ENCODE data around the gene LDAH. TPM values are rescaled to one million over a fixed set of nuclear protein-coding genes. Genes with fewer than 3 reads are reported as not detected.

LDAH gene
- total and polyA plus RNA-seq, 2 donors (not counting 3 experiments of a cell fraction or from before 2014, with no cell fraction given): 12.3 to 24.0 TPM

DNA sequence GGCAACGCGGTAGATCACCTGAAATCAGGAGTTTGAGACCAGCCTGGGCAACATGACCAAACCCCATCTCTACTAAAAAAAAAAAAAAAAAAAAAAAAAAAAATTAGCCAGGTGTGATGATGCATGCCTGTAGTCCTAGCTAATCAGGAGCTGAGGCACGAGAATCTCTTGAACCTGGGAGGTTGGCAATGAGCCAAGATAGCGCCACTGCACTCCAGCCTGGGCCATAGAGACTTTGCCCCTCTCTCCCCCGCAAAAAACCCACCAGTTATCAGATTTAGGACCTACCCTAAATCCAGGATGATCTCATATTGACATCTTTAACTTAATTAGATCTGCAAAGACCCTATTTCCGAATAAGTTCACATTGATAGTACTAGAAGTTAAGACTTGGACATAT lies 29.2 kb upstream of the LDAH start:
- H3K36me3 ChIP-seq (ENCODE audit: control insufficient read depth in 2 of 2, extremely low read depth in 1 of 2, insufficient read depth in 2 of 2, low read length in 2 of 2): no peaks in the 10 kb centered on the region
- H3K27me3 ChIP-seq (ENCODE audit: control insufficient read depth in 2 of 2, insufficient read depth in 2 of 2, low read length in 2 of 2): no peaks in the 10 kb centered on the region
- H3K4me1 ChIP-seq (ENCODE audit: control insufficient read depth, extremely low read depth, insufficient read depth, low read length): no peaks in the 10 kb centered on the region
- no peak overlapping the region for H2AFZ ChIP-seq (ENCODE audit: low read depth, low read length)
- H4K20me1 ChIP-seq (replicated peaks; ENCODE audit: control insufficient read depth, extremely low read depth, insufficient read depth, low read length): no peaks in the 10 kb centered on the region
- no peaks in the 10 kb centered on the region for H3K9me1 ChIP-seq (replicated peaks; ENCODE audit: control insufficient read depth, extremely low read depth, insufficient read depth, low read length)
- DNase-seq (ENCODE audit: low read depth, low spot score) (no peak), FAIRE-seq (no peak)
- POLR2A ChIA-PET: no interaction called here
- BruUV-seq (replicated peaks): no TSS peak
- H3K27ac ChIP-seq (ENCODE audit: insufficient read depth, low read depth, low read length): no peak overlapping the region
- TF ChIP-seq EZH2 (IDR thresholded peaks at IDR 0.05; ENCODE audit: borderline replicate concordance, low read depth, low read length, severe bottlenecking): no peak
- no peak for TF ChIP-seq FOS (IDR thresholded peaks at IDR 0.05; ENCODE audit: borderline replicate concordance, insufficient read depth, low read length)
- TF ChIP-seq GATA2 (IDR thresholded peaks at IDR 0.05; ENCODE audit: insufficient read depth, insufficient read length, low read depth, low read length): no peak
- TF ChIP-seq POLR2A (IDR thresholded peaks at IDR 0.05; ENCODE audit: low read depth, low read length): no peak
- TF ChIP-seq CTCF (IDR thresholded peaks at IDR 0.05; ENCODE audit: extremely low read depth in 1 of 2, insufficient read depth in 1 of 2, low read depth in 1 of 2, low read length in 2 of 2): no peak
- TF ChIP-seq MYC (IDR thresholded peaks at IDR 0.05; ENCODE audit: low read depth, low read length): no peak
- H3K9me3 ChIP-seq (replicated peaks; ENCODE audit: control insufficient read depth, insufficient read depth, low read length): no peaks in the 10 kb centered on the region
- CTCF ChIA-PET: no interaction called here
- H3K9ac ChIP-seq (replicated peaks; ENCODE audit: extremely low read depth, insufficient read depth, low read length): no peak overlapping the region
- no peak overlapping the region for H3K4me3 ChIP-seq (replicated peaks in 1 of 3; ENCODE audit: insufficient read depth in 1 of 3, low read depth in 1 of 3, low read length in 3 of 3)
- intact Hi-C loops (cut with micrococcal nuclease) (no loop called here), dilution Hi-C loops (cut with MboI; ENCODE audit: extremely low pct_ligation_motif_present, low sequenced_read_pairs) (no loop called here)
- H3K4me2 ChIP-seq (ENCODE audit: insufficient read depth, low read length): no peak overlapping the region
- no peaks in the 10 kb centered on the region for H3K79me2 ChIP-seq (ENCODE audit: control insufficient read depth, insufficient read depth, low read length)

- Histone ChIP-seq H3K4me1 (ENCODE audit: control insufficient read depth, extremely low read depth, insufficient read depth, low read length) (no peaks in the 10 kb centered on the region), H2AFZ (ENCODE audit: low read depth, low read length) (no peak overlapping the region), H3K4me2 (ENCODE audit: insufficient read depth, low read length) (no peak overlapping the region), H3K9me3 (replicated peaks; ENCODE audit: control insufficient read depth, insufficient read depth, low read length) (no peaks in the 10 kb centered on the region), H3K9me1 (replicated peaks; ENCODE audit: control insufficient read depth, extremely low read depth, insufficient read depth, low read length) (no peaks in the 10 kb centered on the region), H3K36me3 (ENCODE audit: control insufficient read depth in 2 of 2, extremely low read depth in 1 of 2, insufficient read depth in 2 of 2, low read length in 2 of 2) (no peaks in the 10 kb centered on the region), H3K27ac (ENCODE audit: insufficient read depth, low read depth, low read length) (no peak overlapping the region), H3K79me2 (ENCODE audit: control insufficient read depth, insufficient read depth, low read length) (no peaks in the 10 kb centered on the region), H3K9ac (replicated peaks; ENCODE audit: extremely low read depth, insufficient read depth, low read length) (no peak overlapping the region), H3K4me3 (replicated peaks in 1 of 3; ENCODE audit: insufficient read depth in 1 of 3, low read depth in 1 of 3, low read length in 3 of 3) (no peak overlapping the region), H3K27me3 (ENCODE audit: control insufficient read depth in 2 of 2, insufficient read depth in 2 of 2, low read length in 2 of 2) (peaks cover 0 to 2% of the 10 kb centered on the region in 2 experiments), H4K20me1 (replicated peaks; ENCODE audit: control insufficient read depth, extremely low read depth, insufficient read depth, low read length) (no peaks in the 10 kb centered on the region)
- BruUV-seq (replicated peaks): no TSS peak
- TF ChIP-seq FOS (IDR thresholded peaks at IDR 0.05; ENCODE audit: borderline replicate concordance, insufficient read depth, low read length) (no peak), POLR2A (IDR thresholded peaks at IDR 0.05; ENCODE audit: low read depth, low read length) (no peak), MYC (IDR thresholded peaks at IDR 0.05; ENCODE audit: low read depth, low read length) (no peak), GATA2 (IDR thresholded peaks at IDR 0.05; ENCODE audit: insufficient read depth, insufficient read length, low read depth, low read length) (no peak), CTCF (IDR thresholded peaks at IDR 0.05; ENCODE audit: extremely low read depth in 1 of 2, insufficient read depth in 1 of 2, low read depth in 1 of 2, low read length in 2 of 2) (no peak), MAX (IDR thresholded peaks at IDR 0.05; ENCODE audit: insufficient read depth, insufficient read length) (no peak), EZH2 (IDR thresholded peaks at IDR 0.05; ENCODE audit: borderline replicate concordance, low read depth, low read length, severe bottlenecking) (no peak), POLR2AphosphoS5 (IDR thresholded peaks at IDR 0.05; ENCODE audit: insufficient read depth, low read depth, low read length) (no peak), JUN (IDR thresholded peaks at IDR 0.05; ENCODE audit: borderline replicate concordance, insufficient read depth, insufficient read length, low read depth) (no peak)
- dilution Hi-C loops (cut with MboI; ENCODE audit: extremely low pct_ligation_motif_present, low sequenced_read_pairs): no loop called here
- ChIA-PET POLR2A (no interaction called here), CTCF (no interaction called here)
- intact Hi-C loops (cut with micrococcal nuclease): no loop called here
- no peak for DNase-seq (ENCODE audit: low read depth, low spot score)
- FAIRE-seq: no peak
These were observed 21.3 kb upstream of the LDAH start for GRCh38 chr2:20844246-20844645.

All from endothelial cell of umbilical vein (primary cell).